Measurements from ENCODE around the gene NUMB. TPM values are rescaled to one million over a fixed set of nuclear protein-coding genes. Genes with fewer than 3 reads are reported as not detected.

Gene NUMB
- total RNA-seq, 2 experiments from 2014 or later = 18.6 to 87.8 TPM

DNA sequence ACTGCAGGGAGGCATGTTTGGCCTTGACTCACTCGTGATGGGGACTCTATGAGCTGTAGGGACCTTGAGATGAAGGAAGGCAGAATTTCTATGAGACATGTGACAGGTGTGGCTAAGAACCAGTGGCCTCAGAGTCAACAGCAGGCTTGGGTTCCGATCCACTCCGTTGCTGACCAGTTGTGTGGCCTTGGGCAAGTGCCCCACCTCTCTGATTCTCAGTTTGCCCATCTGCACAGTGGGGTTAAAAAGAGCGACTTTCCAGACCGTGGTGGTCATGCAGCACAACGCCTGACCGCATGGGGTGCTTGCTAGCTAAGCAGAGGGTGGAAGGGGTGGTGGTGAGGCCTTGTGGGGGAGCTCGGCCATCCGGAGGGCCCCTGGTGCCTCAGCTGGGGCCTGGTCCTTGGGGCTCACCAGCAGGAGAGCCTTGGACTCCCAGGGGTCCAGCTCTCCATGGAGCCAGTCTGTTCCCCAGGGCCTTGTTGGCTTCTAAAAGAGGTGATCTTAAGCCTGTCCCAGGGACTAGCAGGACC lies 202.6 kb downstream of the NUMB start:
- ChIA-PET CTCF (ENCODE audit: unreplicated experiment) (interaction anchor here (0.6 kb wide), 1 partner anchor 31 kb away, joined by 6 read pairs; no protein-coding TSS in a partner anchor), POLR2A (interaction anchor here (0.5 kb wide), 1 partner anchor 129 kb away, joined by 3 read pairs; no protein-coding TSS in a partner anchor)
- peaks cover 10% of the 10 kb centered on the region for H3K4me1 ChIP-seq (ENCODE audit: insufficient read depth, low read length, poor library complexity, severe bottlenecking)
- no peak overlapping the region for H3K4me3 ChIP-seq (ENCODE audit: low read depth, low read length, poor library complexity, severe bottlenecking)
- no peak overlapping the region for H3K4me2 ChIP-seq (ENCODE audit: low read length)
- no peak overlapping the region for H3K27ac ChIP-seq (ENCODE audit: low read depth, low read length, poor library complexity, severe bottlenecking)
- no peaks in the 10 kb centered on the region for H3K9me3 ChIP-seq (ENCODE audit: low read length)
- no peak overlapping the region for H2AFZ ChIP-seq (ENCODE audit: low read length)
- TF ChIP-seq, protein P1, sequence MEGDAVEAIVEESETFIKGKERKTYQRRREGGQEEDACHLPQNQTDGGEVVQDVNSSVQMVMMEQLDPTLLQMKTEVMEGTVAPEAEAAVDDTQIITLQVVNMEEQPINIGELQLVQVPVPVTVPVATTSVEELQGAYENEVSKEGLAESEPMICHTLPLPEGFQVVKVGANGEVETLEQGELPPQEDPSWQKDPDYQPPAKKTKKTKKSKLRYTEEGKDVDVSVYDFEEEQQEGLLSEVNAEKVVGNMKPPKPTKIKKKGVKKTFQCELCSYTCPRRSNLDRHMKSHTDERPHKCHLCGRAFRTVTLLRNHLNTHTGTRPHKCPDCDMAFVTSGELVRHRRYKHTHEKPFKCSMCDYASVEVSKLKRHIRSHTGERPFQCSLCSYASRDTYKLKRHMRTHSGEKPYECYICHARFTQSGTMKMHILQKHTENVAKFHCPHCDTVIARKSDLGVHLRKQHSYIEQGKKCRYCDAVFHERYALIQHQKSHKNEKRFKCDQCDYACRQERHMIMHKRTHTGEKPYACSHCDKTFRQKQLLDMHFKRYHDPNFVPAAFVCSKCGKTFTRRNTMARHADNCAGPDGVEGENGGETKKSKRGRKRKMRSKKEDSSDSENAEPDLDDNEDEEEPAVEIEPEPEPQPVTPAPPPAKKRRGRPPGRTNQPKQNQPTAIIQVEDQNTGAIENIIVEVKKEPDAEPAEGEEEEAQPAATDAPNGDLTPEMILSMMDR (conservative IDR thresholded peaks at IDR 0.05; ENCODE audit: low read length) = no peak
- no peak for TF ChIP-seq EZH2phosphoT487 (IDR thresholded peaks at IDR 0.05; ENCODE audit: borderline replicate concordance, low read depth, low read length)
- no peak for DNase-seq (ENCODE audit: low spot score)
- no peaks in the 10 kb centered on the region for H3K9me2 ChIP-seq (ENCODE audit: insufficient read depth, low read length)
- intact Hi-C loops (cut with micrococcal nuclease; ENCODE audit: unreplicated experiment) = no loop called here
- H3K79me2 ChIP-seq (ENCODE audit: insufficient read depth, low read depth, low read length) = no peaks in the 10 kb centered on the region
- H4K20me1 ChIP-seq (ENCODE audit: insufficient read depth, low read length) = no peaks in the 10 kb centered on the region
- BruUV-seq (replicated peaks) = no TSS peak
- H3K36me3 ChIP-seq (ENCODE audit: insufficient read depth, low read length) = no peaks in the 10 kb centered on the region

DNA sequence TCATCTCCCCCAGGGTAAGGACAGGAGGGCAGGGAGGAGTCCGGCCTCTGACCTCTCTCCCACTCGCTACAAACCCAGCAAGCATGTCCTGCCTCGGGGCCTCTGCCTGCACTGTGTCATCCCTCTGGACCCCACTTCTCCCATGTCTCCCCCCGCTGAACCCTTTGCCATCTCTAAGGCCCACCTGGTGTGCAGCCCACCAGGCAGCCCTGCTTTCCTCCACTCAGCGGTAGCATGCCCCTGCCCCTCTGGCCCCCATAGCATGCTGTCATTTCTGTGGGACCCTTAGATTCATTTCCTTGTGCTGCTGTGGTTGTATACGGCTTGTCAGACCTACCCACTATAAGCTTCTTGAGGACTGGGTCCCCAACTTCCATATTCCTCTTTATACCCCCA lies 203.3 kb downstream of the NUMB start:
- no peak for TF ChIP-seq EZH2phosphoT487 (IDR thresholded peaks at IDR 0.05; ENCODE audit: borderline replicate concordance, low read depth, low read length)
- TF ChIP-seq, protein P1 (conservative IDR thresholded peaks at IDR 0.05; ENCODE audit: low read length) = no peak
- BruUV-seq (replicated peaks) = no TSS peak
- no peaks in the 10 kb centered on the region for H3K79me2 ChIP-seq (ENCODE audit: insufficient read depth, low read depth, low read length)
- H3K9me3 ChIP-seq (ENCODE audit: low read length) = no peaks in the 10 kb centered on the region
- CTCF ChIA-PET (ENCODE audit: unreplicated experiment) = interaction anchor here (0.6 kb wide), 1 partner anchor 31 kb away, joined by 6 read pairs; no protein-coding TSS in a partner anchor
- H3K4me3 ChIP-seq (ENCODE audit: low read depth, low read length, poor library complexity, severe bottlenecking) = no peak overlapping the region
- no peak overlapping the region for H3K4me2 ChIP-seq (ENCODE audit: low read length)
- no peak for DNase-seq (ENCODE audit: low spot score)
- no peaks in the 10 kb centered on the region for H3K36me3 ChIP-seq (ENCODE audit: insufficient read depth, low read length)
- H3K4me1 ChIP-seq (ENCODE audit: insufficient read depth, low read length, poor library complexity, severe bottlenecking) = peaks cover 10% of the 10 kb centered on the region
- intact Hi-C loops (cut with micrococcal nuclease; ENCODE audit: unreplicated experiment) = no loop called here
- no peaks in the 10 kb centered on the region for H4K20me1 ChIP-seq (ENCODE audit: insufficient read depth, low read length)
- POLR2A ChIA-PET = no interaction called here
- no peak overlapping the region for H2AFZ ChIP-seq (ENCODE audit: low read length)
- H3K27ac ChIP-seq (ENCODE audit: low read depth, low read length, poor library complexity, severe bottlenecking) = no peak overlapping the region
- H3K9me2 ChIP-seq (ENCODE audit: insufficient read depth, low read length) = no peaks in the 10 kb centered on the region

DNA sequence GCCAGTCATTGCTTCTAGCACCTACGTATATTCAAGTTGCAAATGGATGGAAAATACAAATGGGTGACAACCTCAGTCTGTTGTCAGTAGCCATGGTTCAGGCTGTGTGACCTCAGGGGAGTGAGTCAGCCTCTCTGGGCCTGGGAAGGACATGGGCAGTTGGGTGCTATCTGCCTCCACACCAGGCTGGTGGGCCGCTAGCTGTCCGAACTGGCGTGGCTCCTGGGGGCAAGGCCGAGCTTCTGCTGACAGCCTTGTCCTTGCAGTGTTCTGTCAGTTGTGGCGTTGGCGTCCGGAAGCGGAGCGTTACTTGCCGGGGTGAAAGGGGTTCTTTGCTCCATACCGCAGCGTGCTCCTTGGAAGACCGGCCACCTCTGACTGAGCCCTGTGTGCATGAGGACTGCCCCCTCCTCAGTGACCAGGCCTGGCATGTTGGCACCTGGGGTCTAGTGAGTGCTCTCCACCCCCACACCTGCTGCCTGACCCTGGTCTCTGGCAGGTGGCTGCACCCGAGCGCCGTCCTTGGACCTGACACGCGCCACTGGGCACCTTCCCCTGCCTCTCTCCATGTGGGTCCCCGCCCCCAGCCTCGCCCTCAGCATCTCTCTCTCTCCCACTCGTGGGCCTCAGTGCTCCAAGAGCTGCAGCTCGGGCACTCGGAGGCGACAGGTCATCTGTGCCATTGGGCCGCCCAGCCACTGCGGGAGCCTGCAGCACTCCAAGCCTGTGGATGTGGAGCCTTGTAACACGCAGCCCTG lies 203.9 kb downstream of the NUMB start:
- DNase-seq (ENCODE audit: low spot score) = no peak
- Histone ChIP-seq H3K27ac (ENCODE audit: low read depth, low read length, poor library complexity, severe bottlenecking) (no peak overlapping the region), H3K36me3 (ENCODE audit: insufficient read depth, low read length) (no peaks in the 10 kb centered on the region), H3K9me3 (ENCODE audit: low read length) (no peaks in the 10 kb centered on the region), H3K4me2 (ENCODE audit: low read length) (no peak overlapping the region), H4K20me1 (ENCODE audit: insufficient read depth, low read length) (no peaks in the 10 kb centered on the region), H3K4me1 (ENCODE audit: insufficient read depth, low read length, poor library complexity, severe bottlenecking) (peaks cover 16% of the 10 kb centered on the region), H3K4me3 (ENCODE audit: low read depth, low read length, poor library complexity, severe bottlenecking) (no peak overlapping the region), H2AFZ (ENCODE audit: low read length) (no peak overlapping the region), H3K79me2 (ENCODE audit: insufficient read depth, low read depth, low read length) (no peaks in the 10 kb centered on the region), H3K9me2 (ENCODE audit: insufficient read depth, low read length) (no peaks in the 10 kb centered on the region)
- intact Hi-C loops (cut with micrococcal nuclease; ENCODE audit: unreplicated experiment) = no loop called here
- no TSS peak for BruUV-seq (replicated peaks)
- ChIA-PET CTCF (ENCODE audit: unreplicated experiment) (no interaction called here), POLR2A (no interaction called here)
- TF ChIP-seq, protein P1 (conservative IDR thresholded peaks at IDR 0.05; ENCODE audit: low read length) = no peak
- no peak for TF ChIP-seq EZH2phosphoT487 (IDR thresholded peaks at IDR 0.05; ENCODE audit: borderline replicate concordance, low read depth, low read length)
